Activated CD8-positive, alpha-beta T cell treated with anti-CD3 and anti-CD28 coated beads, Interleukin-2, amount 10 ng/mL, durations not matched to agents 7 days and 5 days (primary cell): Measurements from ENCODE around the gene ERFL. TPM values are rescaled to one million over a fixed set of nuclear protein-coding genes. Genes with fewer than 3 reads are reported as not detected.

Experiments used
- ATAC-seq: fragments of 150-1000 bp; cut with Tn5 transposase; one replicate; pipeline ENCODE4 v1.10.0; 2021; ENCODE audit warnings: moderate library complexity
- CTCF ChIA-PET: fragments of 350-600 bp; sonication (Branson Sonifier 250); formaldehyde crosslinking; loops from one replicate; lab custom pipeline; 2021; ENCODE audit warnings: antibody characterized with exemption; lab: Charles Lee
- POLR2A ChIA-PET: fragments of 350-600 bp; sonication (Branson Sonifier 250); formaldehyde crosslinking; loops from one replicate; lab custom pipeline; 2021; ENCODE audit warnings: antibody characterized with exemption; lab: Charles Lee
- DNase-seq: peaks from one replicate; pipeline ENCODE4 v3.0.0-alpha.2; 2020
- H3K27ac Mint-ChIP-seq: one replicate; pipeline ENCODE4 v1.8.0; 2021; ENCODE audit warnings: mild to moderate bottlenecking, mixed read lengths
- H3K27me3 Mint-ChIP-seq: one replicate; pipeline ENCODE4 v1.8.0; 2021; ENCODE audit warnings: low read depth, mixed read lengths
- H3K36me3 Mint-ChIP-seq: one replicate; pipeline ENCODE4 v1.8.0; 2021; ENCODE audit warnings: low read depth, mixed read lengths
- H3K4me1 Mint-ChIP-seq: one replicate; pipeline ENCODE4 v1.8.0; 2021; ENCODE audit warnings: low read depth, mixed read lengths
- H3K4me3 Mint-ChIP-seq: one replicate; pipeline ENCODE4 v1.8.0; 2021; ENCODE audit warnings: mild to moderate bottlenecking, mixed read lengths
- H3K9me3 Mint-ChIP-seq: one replicate; pipeline ENCODE4 v1.8.0; 2022; ENCODE audit warnings: mixed read lengths; ENCODE audit not compliant: insufficient read depth
- total RNA-seq, 2 experiments: library from RNA; stranded (reverse); gene quantifications; one replicate each; pipeline ENCODE4 v1.2.3, GENCODE V29; 2021

The ERFL gene
- total RNA-seq, result 1 to 10 TPM in 1 of 2 experiments, under 1 TPM in 1; 0.84 to 1.1 TPM

DNA sequence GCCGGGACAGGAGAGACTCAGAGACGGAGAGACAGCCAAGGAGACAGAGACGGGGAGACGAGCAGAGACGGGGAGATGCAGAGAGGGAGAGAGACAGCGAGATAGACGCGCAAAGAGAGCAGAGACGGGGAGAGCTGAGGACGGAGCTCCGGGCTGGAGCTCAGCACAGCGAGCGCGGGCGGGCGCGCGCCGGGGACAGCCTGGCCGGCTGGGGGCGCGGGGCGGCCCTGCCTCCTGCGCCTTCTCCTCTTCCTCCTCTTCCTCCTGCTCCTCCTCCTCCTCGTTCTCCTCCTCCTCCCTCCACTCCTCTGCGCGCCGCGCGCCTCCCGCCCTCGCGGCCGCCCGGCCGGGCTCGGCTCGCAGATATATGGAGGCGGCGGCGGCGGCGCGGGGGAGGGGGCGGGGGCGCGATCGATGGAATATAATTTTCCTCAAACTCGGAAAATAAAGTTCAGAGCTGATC lies at the start of gene ERFL:
TSS of gene ERFL (minus strand) at position 229 of the 463 bp plus-strand sequence. CDS start 15,530 bp downstream, outside the sequence.
- H3K27me3 Mint-ChIP-seq, result peaks cover 32% of the 10 kb centered on the region
- CTCF ChIA-PET, result interaction anchor here (0.6 to 1.7 kb wide), 5 partner anchors 9 to 68 kb away, joined by 3 to 5 read pairs (median 3); partner anchors contain the start of gene RPS19
- H3K27ac Mint-ChIP-seq, result peak within 1 kb of the TSS; percentile 47
- H3K9me3 Mint-ChIP-seq, result no peaks in the 10 kb centered on the region
- ATAC-seq (peak; percentile 64), DNase-seq (no peak)
- H3K4me3 Mint-ChIP-seq, result peak within 1 kb of the TSS; percentile 71
- POLR2A ChIA-PET, result interaction anchor here (1.3 to 1.4 kb wide), 3 partner anchors 14 to 41 kb away, joined by 3 to 7 read pairs (median 5); no protein-coding TSS in a partner anchor
- no peaks in the 10 kb centered on the region for H3K36me3 Mint-ChIP-seq
- peaks cover 16% of the 10 kb centered on the region for H3K4me1 Mint-ChIP-seq

DNA sequence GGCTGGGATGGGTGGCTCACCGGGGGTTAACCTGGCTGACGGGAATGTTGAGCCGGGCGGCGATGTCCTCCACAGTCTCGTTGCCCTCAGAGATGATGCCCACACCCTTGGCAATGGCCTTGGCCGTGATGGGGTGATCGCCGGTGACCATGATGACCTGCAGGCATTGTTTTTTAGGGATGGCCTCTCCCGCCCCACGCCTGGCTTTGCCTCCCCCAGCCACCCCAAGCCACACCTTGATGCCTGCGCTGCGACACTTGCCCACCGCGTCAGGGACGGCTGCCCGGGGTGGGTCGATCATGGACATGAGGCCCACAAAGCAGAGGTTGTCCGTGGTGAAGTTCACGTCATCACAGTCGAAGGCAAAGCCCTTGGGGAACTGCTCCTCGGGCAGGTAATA lies 49.7 kb upstream of the ERFL start:
- no peak for DNase-seq
- ChIA-PET POLR2A (no interaction called here), CTCF (no interaction called here)
- Mint-ChIP-seq H3K4me1 (no peaks in the 10 kb centered on the region), H3K9me3 (no peaks in the 10 kb centered on the region), H3K27me3 (no peaks in the 10 kb centered on the region), H3K27ac (no peak overlapping the region), H3K4me3 (no peak overlapping the region), H3K36me3 (no peaks in the 10 kb centered on the region)
- no peak for ATAC-seq

DNA sequence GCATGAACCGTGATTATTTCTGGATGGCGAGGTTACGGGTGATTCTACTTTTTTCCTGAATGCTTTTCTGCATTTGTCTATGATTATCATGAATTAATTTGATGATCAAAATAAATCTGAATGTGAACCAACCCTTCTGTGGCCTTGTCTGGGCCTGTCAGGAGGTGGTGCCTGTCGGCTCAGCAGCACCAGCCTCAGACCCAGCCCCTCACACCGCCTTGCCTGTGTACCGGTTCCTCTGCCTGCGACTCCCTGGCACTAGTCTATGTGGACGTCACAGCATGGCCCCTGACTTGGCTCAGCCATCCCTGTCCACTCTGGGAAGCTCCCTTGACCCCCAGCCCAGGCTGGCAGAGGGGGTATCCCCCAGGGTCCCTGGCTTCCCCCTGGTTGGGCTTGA lies 46.4 kb upstream of the ERFL start:
- Mint-ChIP-seq H3K4me3 (no peak overlapping the region), H3K27me3 (no peaks in the 10 kb centered on the region), H3K4me1 (no peaks in the 10 kb centered on the region), H3K36me3 (no peaks in the 10 kb centered on the region), H3K9me3 (no peaks in the 10 kb centered on the region), H3K27ac (no peak overlapping the region)
- DNase-seq, result no peak
- ChIA-PET CTCF (no interaction called here), POLR2A (interaction anchor here (0.7 kb wide), 1 partner anchor 115 kb away, joined by 3 read pairs; the partner anchor contains the start of gene RPS19)
- ATAC-seq, result no peak

- no peaks in the 10 kb centered on the region for H3K4me1 Mint-ChIP-seq
- POLR2A ChIA-PET, result no interaction called here
- no peaks in the 10 kb centered on the region for H3K9me3 Mint-ChIP-seq
- DNase-seq (no peak), ATAC-seq (no peak)
- no peak overlapping the region for H3K27ac Mint-ChIP-seq
- H3K4me3 Mint-ChIP-seq, result no peak overlapping the region
- no peaks in the 10 kb centered on the region for H3K27me3 Mint-ChIP-seq
- CTCF ChIA-PET, result no interaction called here
- no peaks in the 10 kb centered on the region for H3K36me3 Mint-ChIP-seq
Measured at GRCh38 chr19:41971363-41971762, 43.1 kb upstream of the ERFL start.

GRCh38 chr19:41969772-41970458 lies 41.7 kb upstream of the ERFL start:
- Mint-ChIP-seq H3K4me1 (no peaks in the 10 kb centered on the region), H3K36me3 (no peaks in the 10 kb centered on the region), H3K27ac (no peak overlapping the region), H3K9me3 (no peaks in the 10 kb centered on the region), H3K4me3 (no peak overlapping the region), H3K27me3 (no peaks in the 10 kb centered on the region)
- ChIA-PET CTCF (interaction anchor here (1.4 kb wide), 1 partner anchor 217 kb away, joined by 3 read pairs; no protein-coding TSS in a partner anchor), POLR2A (no interaction called here)
- ATAC-seq (no peak), DNase-seq (no peak)

DNA sequence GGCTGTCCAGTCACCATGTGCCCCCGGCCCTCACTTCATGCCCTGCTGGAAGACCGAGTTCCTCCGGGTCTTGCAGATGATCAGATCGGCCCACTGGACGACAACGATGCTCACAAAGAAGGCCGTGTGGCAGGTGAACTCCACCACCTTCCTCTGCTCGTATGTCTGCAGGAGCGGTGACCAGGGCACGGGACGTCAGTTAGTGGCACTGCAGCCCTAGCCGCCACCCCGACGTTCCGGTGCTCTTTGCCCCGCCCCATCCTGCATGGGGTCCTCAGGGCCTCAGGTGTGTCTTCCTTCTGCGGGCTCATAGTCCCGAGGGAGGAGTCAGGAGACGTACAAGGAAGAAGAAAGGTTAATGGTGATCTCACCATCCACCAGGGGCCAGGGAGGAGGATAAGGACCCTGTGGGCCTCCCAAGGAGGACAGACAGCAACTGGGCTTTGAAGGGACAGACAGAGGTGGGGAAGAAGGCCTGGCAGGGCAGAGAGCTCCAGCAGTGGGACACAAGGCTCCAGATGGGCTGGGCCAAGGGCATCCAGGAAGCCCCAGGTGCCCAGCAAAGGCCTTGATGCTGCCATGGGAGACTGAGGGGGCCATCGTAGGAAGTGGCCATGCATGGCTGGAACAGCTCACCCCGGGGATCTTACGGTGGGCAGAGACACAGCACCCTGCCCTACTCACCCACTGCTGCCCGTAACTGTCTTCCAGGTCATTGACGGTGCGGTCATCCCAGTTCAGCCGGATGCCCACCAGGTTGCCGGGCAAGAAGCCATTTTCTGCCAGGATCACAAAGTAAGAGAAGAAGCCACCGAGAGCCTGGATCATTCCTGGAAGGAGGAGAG lies 40.7 kb upstream of the ERFL start:
- CTCF ChIA-PET, result interaction anchor here (1.4 kb wide), 1 partner anchor 216 kb away, joined by 3 read pairs; no protein-coding TSS in a partner anchor
- POLR2A ChIA-PET, result no interaction called here
- Mint-ChIP-seq H3K27ac (no peak overlapping the region), H3K9me3 (no peaks in the 10 kb centered on the region), H3K36me3 (no peaks in the 10 kb centered on the region), H3K27me3 (no peaks in the 10 kb centered on the region), H3K4me1 (no peaks in the 10 kb centered on the region), H3K4me3 (no peak overlapping the region)
- ATAC-seq, result no peak
- no peak for DNase-seq

GRCh38 chr19:41967054-41967783 lies 39.0 kb upstream of the ERFL start:
- DNase-seq (no peak), ATAC-seq (no peak)
- Mint-ChIP-seq H3K4me3 (no peak overlapping the region), H3K27ac (no peak overlapping the region), H3K9me3 (no peaks in the 10 kb centered on the region), H3K27me3 (no peaks in the 10 kb centered on the region), H3K4me1 (no peaks in the 10 kb centered on the region), H3K36me3 (no peaks in the 10 kb centered on the region)
- CTCF ChIA-PET, result no interaction called here
- POLR2A ChIA-PET, result no interaction called here

- H3K4me3 Mint-ChIP-seq, result no peak overlapping the region
- no peak overlapping the region for H3K27ac Mint-ChIP-seq
- no peaks in the 10 kb centered on the region for H3K4me1 Mint-ChIP-seq
- ChIA-PET CTCF (interaction anchor here (1.1 to 1.4 kb wide), 2 partner anchors 70 to 173 kb away, joined by 3 read pairs; no protein-coding TSS in a partner anchor), POLR2A (interaction anchor here (0.6 kb wide), 1 partner anchor 27 kb away, joined by 3 read pairs; no protein-coding TSS in a partner anchor)
- no peaks in the 10 kb centered on the region for H3K36me3 Mint-ChIP-seq
- no peaks in the 10 kb centered on the region for H3K27me3 Mint-ChIP-seq
- no peaks in the 10 kb centered on the region for H3K9me3 Mint-ChIP-seq
- ATAC-seq (no peak), DNase-seq (no peak)
Measured at GRCh38 chr19:41965106-41965505, 36.9 kb upstream of the ERFL start.

DNA sequence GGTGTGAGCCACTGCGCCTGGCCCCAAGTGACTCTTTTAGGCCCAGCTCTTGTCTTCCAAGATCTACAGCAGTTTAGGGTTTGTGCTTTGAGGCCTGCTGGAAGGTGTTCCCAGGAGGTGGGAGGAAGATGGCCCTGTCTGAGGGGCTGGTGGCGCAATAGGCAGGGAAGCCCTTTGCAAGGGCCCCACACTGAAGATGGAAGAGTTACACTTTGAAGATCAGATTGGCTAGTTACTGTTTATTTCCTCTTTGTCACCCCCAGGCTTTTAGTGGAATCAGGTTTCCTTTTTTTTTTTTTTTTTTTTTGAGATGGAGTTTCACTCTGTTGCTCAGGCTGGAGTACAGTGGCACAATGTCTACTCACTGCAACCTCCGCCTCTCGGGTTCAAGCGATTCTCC lies 32.7 kb upstream of the ERFL start:
- peaks cover 7% of the 10 kb centered on the region for H3K36me3 Mint-ChIP-seq
- no peak overlapping the region for H3K27ac Mint-ChIP-seq
- no peak overlapping the region for H3K4me3 Mint-ChIP-seq
- ATAC-seq (no peak), DNase-seq (no peak)
- no peaks in the 10 kb centered on the region for H3K27me3 Mint-ChIP-seq
- H3K4me1 Mint-ChIP-seq, result peaks cover 20% of the 10 kb centered on the region
- CTCF ChIA-PET, result interaction anchor here (1.2 to 3.1 kb wide), 3 partner anchors 68 to 74 kb away, joined by 3 to 18 read pairs (median 4); no protein-coding TSS in a partner anchor
- POLR2A ChIA-PET, result no interaction called here
- no peaks in the 10 kb centered on the region for H3K9me3 Mint-ChIP-seq

DNA sequence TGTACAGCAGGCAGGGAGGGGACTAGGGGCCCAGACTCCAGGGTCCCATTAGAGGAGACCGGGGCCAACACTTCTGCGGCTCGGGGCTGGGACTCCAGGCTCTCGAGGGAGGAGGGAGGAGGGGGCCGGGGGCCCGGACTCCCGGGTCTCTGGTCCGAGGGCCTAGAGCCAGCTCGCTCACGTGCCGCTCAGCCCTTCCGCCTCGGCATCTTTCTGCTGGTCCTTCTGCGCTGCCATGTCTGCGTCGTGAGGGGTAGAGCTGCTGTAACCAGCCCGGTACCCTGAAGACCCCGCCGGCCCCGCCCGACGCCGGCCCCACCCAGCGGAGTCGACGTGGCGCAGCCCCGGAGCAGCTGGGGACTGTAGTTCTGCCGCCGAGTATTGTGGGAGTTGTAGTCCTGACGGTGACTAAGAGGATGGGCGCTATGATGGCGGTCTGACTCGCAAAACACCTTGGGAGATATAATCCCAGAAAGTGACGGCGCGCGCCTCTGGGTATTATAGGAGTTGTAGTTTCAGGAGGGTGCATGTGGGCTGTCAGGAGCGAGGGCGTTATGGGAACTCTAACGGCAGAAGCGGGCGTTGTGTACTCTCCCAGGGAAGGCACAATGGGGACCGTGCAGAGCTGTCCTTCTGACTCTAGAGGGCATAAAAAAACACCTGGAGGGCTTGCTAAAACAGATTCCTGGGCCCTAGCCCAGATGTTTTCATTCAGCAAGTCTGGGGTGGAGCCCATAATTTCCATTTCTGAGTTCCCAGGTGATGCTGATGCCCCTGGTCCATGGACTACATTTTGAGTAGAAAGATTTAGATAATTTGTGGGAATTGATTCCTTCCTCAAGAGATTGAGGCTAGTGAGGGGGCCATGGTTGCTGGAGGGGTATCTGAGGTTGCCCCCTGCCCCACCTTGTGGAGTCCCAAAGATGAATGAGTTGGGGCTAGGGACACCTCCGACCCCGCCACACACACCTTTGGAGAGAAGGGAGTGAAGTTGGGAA lies 31.1 kb upstream of the ERFL start, which contains the start of gene RABAC1:
TSS of gene RABAC1 (minus strand) at position 266 of the 998 bp plus-strand sequence. CDS start at position 237, 29 bp downstream.
- peak within 1 kb of the TSS; percentile 78 for H3K27ac Mint-ChIP-seq
- H3K4me3 Mint-ChIP-seq, result peak within 1 kb of the TSS; percentile 89
- peaks cover 7% of the 10 kb centered on the region for H3K36me3 Mint-ChIP-seq
- DNase-seq (peak; percentile 93), ATAC-seq (peak; percentile 93)
- peaks cover 20% of the 10 kb centered on the region for H3K4me1 Mint-ChIP-seq
- ChIA-PET CTCF (interaction anchor here (0.8 to 4.3 kb wide), 12 partner anchors 13 to 481 kb away, joined by 3 to 31 read pairs (median 7); partner anchors contain the start of gene RPS19), POLR2A (interaction anchor here (0.6 to 3.9 kb wide), 5 partner anchors 13 to 88 kb away, joined by 3 to 14 read pairs (median 4); no protein-coding TSS in a partner anchor)
- H3K9me3 Mint-ChIP-seq, result no peaks in the 10 kb centered on the region
- no peaks in the 10 kb centered on the region for H3K27me3 Mint-ChIP-seq
